A673 (cell line): ENCODE results near the gene CHRNA5. TPM values are rescaled to one million over a fixed set of nuclear protein-coding genes. Genes with fewer than 3 reads are reported as not detected.
"Not testable (repeated sequence)": the region's sequence is repeated elsewhere in the genome, so short reads cannot be mapped to it uniquely, and the experiment has no call there.

Experiments used
- BruUV-seq: library from RNA; stranded (reverse); fragments of 400-500 nt; replicated peaks from 2 replicates; lab custom pipeline; 2021; lab: Mats Ljungman, UMichigan
- CTCF ChIA-PET: fragments of 300-600 bp; sonication (Branson Sonifier 250); formaldehyde crosslinking; loops from one replicate; lab custom pipeline; 2022; ENCODE audit warnings: antibody characterized with exemption; lab: Charles Lee
- POLR2A ChIA-PET: fragments of 300-600 bp; sonication (Branson Sonifier 250); formaldehyde crosslinking; loops from one replicate; lab custom pipeline; 2022; ENCODE audit warnings: antibody characterized with exemption; ENCODE audit not compliant: low non-redundant PET; lab: Charles Lee
- DNase-seq: peaks from one replicate; pipeline ENCODE4 v3.0.0-alpha.2; 2015; ENCODE audit warnings: low spot score
- H3K27ac ChIP-seq: fragments of 200-600 bp; sonication (generic); 2 replicates; pipeline ENCODE4 v1.5.1; 2016; ENCODE audit warnings: mixed run types, low read depth, mild to moderate bottlenecking, mixed read lengths, antibody characterized with exemption, low read length; ENCODE audit not compliant: poor library complexity, severe bottlenecking
- H3K27me3 ChIP-seq: fragments of 200-600 bp; sonication (generic); replicated peaks from 2 replicates; pipeline ENCODE4 v1.6.1; 2017; ENCODE audit warnings: mixed run types, low read depth, mild to moderate bottlenecking, mixed read lengths, antibody characterized with exemption, low read length; ENCODE audit not compliant: insufficient read depth, poor library complexity
- H3K36me3 ChIP-seq: fragments of 200-600 bp; sonication (generic); 2 replicates; pipeline ENCODE4 v1.6.1; 2016; ENCODE audit warnings: mixed run types, mild to moderate bottlenecking, mixed read lengths, antibody characterized with exemption, low read length; ENCODE audit not compliant: insufficient read depth, poor library complexity, severe bottlenecking
- H3K4me1 ChIP-seq: fragments of 200-600 bp; sonication (generic); 2 replicates; pipeline ENCODE4 v1.6.1; 2017; ENCODE audit warnings: mixed run types, mild to moderate bottlenecking, mixed read lengths, antibody characterized with exemption, low read length; ENCODE audit not compliant: insufficient read depth, poor library complexity, severe bottlenecking
- H3K4me3 ChIP-seq: fragments of 200-600 bp; sonication (generic); 2 replicates; pipeline ENCODE4 v1.5.1; 2016; ENCODE audit warnings: low read depth, mixed run types, mild to moderate bottlenecking, mixed read lengths, low read length; ENCODE audit not compliant: poor library complexity, severe bottlenecking
- H3K9me3 ChIP-seq: fragments of 200-600 bp; sonication (generic); 2 replicates; pipeline ENCODE4 v1.6.1; 2016; ENCODE audit warnings: mixed run types, low read depth, mild to moderate bottlenecking, mixed read lengths, antibody characterized with exemption, low read length; ENCODE audit not compliant: poor library complexity, severe bottlenecking
- EZH2 ChIP-seq: fragments of 200-600 bp; sonication (generic); IDR thresholded peaks from 2 replicates; pipeline ENCODE4 v1.6.1; 2017; ENCODE audit warnings: borderline replicate concordance, low read depth, mild to moderate bottlenecking, mixed read lengths, antibody characterized with exemption, low read length; ENCODE audit not compliant: poor library complexity, severe bottlenecking
- intact Hi-C: fragments of 100-400 bp; cut with micrococcal nuclease; formaldehyde crosslinking; loops from one replicate; pipeline ENCODE4 v1.10.0; 2022; ENCODE audit not compliant: unreplicated experiment
- total RNA-seq: library from RNA; stranded (reverse); gene quantifications from 2 replicates; pipeline ENCODE4 v1.2.3, GENCODE V29; 2021
- TF ChIP-seq, protein P1 (sequence below): fragments of 300-800, 200-600 bp; sonication (generic); conservative IDR thresholded peaks from 2 replicates; pipeline ENCODE4 v1.5.1; 2017; ENCODE audit warnings: low read depth, mild to moderate bottlenecking, antibody characterized with exemption, low read length, moderate library complexity, mixed read lengths

Gene CHRNA5
- total RNA-seq, 1 experiment from 2014 or later, result 19.1 TPM

DNA sequence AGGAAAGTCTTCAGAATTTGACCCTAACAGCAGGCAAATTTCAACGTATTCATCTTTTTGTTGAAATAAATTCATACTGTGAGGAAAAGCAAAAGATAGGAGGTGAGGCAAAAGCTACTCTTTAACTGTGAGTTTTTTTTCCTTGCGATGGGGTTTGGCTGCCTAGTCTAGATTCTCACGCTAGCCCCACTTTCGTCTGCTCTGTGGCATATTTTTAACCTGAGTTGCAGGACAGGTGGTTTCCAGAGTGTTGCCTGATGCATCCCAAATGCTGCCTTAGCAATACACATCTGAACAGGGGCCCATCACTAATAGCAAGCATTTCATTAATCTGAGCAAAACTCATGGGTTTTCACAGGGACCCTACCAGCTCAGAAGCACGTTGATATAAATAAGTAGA lies 13.4 kb upstream of the CHRNA5 start:
- no peak overlapping the region for H3K4me3 ChIP-seq
- H3K36me3 ChIP-seq, result peaks cover 42% of the 10 kb centered on the region
- no peaks in the 10 kb centered on the region for H3K9me3 ChIP-seq
- BruUV-seq, result no TSS peak
- ChIA-PET CTCF (no interaction called here), POLR2A (no interaction called here)
- no peaks in the 10 kb centered on the region for H3K27me3 ChIP-seq
- TF ChIP-seq EZH2, result no peak
- TF ChIP-seq, protein P1, sequence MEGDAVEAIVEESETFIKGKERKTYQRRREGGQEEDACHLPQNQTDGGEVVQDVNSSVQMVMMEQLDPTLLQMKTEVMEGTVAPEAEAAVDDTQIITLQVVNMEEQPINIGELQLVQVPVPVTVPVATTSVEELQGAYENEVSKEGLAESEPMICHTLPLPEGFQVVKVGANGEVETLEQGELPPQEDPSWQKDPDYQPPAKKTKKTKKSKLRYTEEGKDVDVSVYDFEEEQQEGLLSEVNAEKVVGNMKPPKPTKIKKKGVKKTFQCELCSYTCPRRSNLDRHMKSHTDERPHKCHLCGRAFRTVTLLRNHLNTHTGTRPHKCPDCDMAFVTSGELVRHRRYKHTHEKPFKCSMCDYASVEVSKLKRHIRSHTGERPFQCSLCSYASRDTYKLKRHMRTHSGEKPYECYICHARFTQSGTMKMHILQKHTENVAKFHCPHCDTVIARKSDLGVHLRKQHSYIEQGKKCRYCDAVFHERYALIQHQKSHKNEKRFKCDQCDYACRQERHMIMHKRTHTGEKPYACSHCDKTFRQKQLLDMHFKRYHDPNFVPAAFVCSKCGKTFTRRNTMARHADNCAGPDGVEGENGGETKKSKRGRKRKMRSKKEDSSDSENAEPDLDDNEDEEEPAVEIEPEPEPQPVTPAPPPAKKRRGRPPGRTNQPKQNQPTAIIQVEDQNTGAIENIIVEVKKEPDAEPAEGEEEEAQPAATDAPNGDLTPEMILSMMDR, result no peak
- no peak overlapping the region for H3K27ac ChIP-seq
- no peak for DNase-seq
- intact Hi-C loops, result no loop called here
- H3K4me1 ChIP-seq, result no peaks in the 10 kb centered on the region

- H3K4me3 ChIP-seq, result no peak overlapping the region
- no peaks in the 10 kb centered on the region for H3K27me3 ChIP-seq
- peaks cover 35% of the 10 kb centered on the region for H3K36me3 ChIP-seq
- ChIA-PET CTCF (no interaction called here), POLR2A (no interaction called here)
- no peaks in the 10 kb centered on the region for H3K9me3 ChIP-seq
- intact Hi-C loops, result no loop called here
- no peak for DNase-seq
- no peaks in the 10 kb centered on the region for H3K4me1 ChIP-seq
- BruUV-seq, result no TSS peak
- H3K27ac ChIP-seq, result no peak overlapping the region
- TF ChIP-seq, protein P1, result no peak
- no peak for TF ChIP-seq EZH2
Measured at GRCh38 chr15:78552597-78552996, 12.7 kb upstream of the CHRNA5 start.

- DNase-seq, H3K27me3 ChIP-seq, CTCF ChIA-PET, POLR2A ChIA-PET, H3K4me1 ChIP-seq, H3K9me3 ChIP-seq, BruUV-seq, H3K36me3 ChIP-seq, H3K27ac ChIP-seq, H3K4me3 ChIP-seq: not testable (repeated sequence)
- intact Hi-C loops, result loop anchor here (10.0 kb wide), 1 partner anchor 255 kb away; no protein-coding TSS in a partner anchor
Measured at GRCh38 chr15:78560201-78560600, 5.1 kb upstream of the CHRNA5 start.

DNA sequence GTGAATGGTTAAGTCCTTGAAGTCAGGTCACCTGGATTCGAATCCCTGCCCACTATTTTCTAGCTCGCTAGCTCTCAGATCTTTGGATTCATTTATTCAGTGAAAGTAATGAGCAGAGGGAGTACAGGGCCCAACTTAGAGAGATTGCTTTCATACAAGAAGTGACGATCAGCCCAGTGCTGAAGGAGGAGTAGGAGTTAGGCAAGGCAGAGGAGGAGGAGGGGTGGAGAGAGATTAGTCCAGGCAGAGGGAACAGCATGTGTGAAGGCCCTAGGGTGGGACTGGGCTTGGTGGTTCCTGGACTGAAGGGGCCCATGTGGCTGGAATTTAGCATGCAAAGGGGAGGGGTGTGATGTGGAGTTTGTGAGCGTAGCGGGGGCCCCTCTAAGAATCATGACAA lies 3.8 kb upstream of the CHRNA5 start:
- H3K9me3 ChIP-seq, result no peaks in the 10 kb centered on the region
- CTCF ChIA-PET, result no interaction called here
- H3K27me3 ChIP-seq, result no peaks in the 10 kb centered on the region
- no peaks in the 10 kb centered on the region for H3K36me3 ChIP-seq
- TF ChIP-seq EZH2, result no peak
- TF ChIP-seq, protein P1, result no peak
- POLR2A ChIA-PET, result no interaction called here
- intact Hi-C loops, result loop anchor here (10.0 kb wide), 1 partner anchor 257 kb away; no protein-coding TSS in a partner anchor
- DNase-seq, result no peak
- BruUV-seq, result no TSS peak
- H3K4me3 ChIP-seq, result no peak overlapping the region
- H3K4me1 ChIP-seq, result peaks cover 5% of the 10 kb centered on the region
- no peak overlapping the region for H3K27ac ChIP-seq
